C4-2B (cell line): Measurements from ENCODE around the gene TAF15.

Experiments
- H3K27ac ChIP-seq: fragments of 450-650 bp; 2 replicates; pipeline ENCODE4 v1.5.1; 2017
- CTCF ChIP-seq: fragments of 450-650 bp; conservative IDR thresholded peaks from 2 replicates; pipeline ENCODE4 v1.5.1; 2017; ENCODE audit warnings: mild to moderate bottlenecking
- ZFX ChIP-seq: fragments of 450-650 bp; IDR thresholded peaks from 2 replicates; pipeline ENCODE4 v1.6.1; 2017

The TAF15 gene

GRCh38 chr17:35809855-35810461 lies 674 bp downstream of the TAF15 start:
- TF ChIP-seq ZFX (no peak), CTCF (no peak)
- peak overlapping the region; percentile 88 for H3K27ac ChIP-seq

GRCh38 chr17:35811759-35812158 lies 2.5 kb downstream of the TAF15 start:
- no peak overlapping the region for H3K27ac ChIP-seq
- no peak for TF ChIP-seq CTCF

- no peak overlapping the region for H3K27ac ChIP-seq
- no peak for TF ChIP-seq CTCF
- TF ChIP-seq ZFX = no peak
Measured at GRCh38 chr17:35812456-35812855, 3.2 kb downstream of the TAF15 start.

- no peak overlapping the region for H3K27ac ChIP-seq
- TF ChIP-seq ZFX (no peak), CTCF (no peak)
Measured at GRCh38 chr17:35816723-35817122, 7.4 kb downstream of the TAF15 start.

GRCh38 chr17:35817196-35817595 lies 7.9 kb downstream of the TAF15 start:
- H3K27ac ChIP-seq = no peak overlapping the region
- TF ChIP-seq CTCF (no peak), ZFX (no peak)

- no peak overlapping the region for H3K27ac ChIP-seq
- no peak for TF ChIP-seq ZFX
- no peak for TF ChIP-seq CTCF
Measured at GRCh38 chr17:35819455-35819854, 10.2 kb downstream of the TAF15 start.

- no peak for TF ChIP-seq ZFX
- TF ChIP-seq CTCF = no peak
- no peak overlapping the region for H3K27ac ChIP-seq
Measured at GRCh38 chr17:35821308-35821707, 12.0 kb downstream of the TAF15 start.
